ENCODE data around the gene TSPEAR.

TSPEAR gene

DNA sequence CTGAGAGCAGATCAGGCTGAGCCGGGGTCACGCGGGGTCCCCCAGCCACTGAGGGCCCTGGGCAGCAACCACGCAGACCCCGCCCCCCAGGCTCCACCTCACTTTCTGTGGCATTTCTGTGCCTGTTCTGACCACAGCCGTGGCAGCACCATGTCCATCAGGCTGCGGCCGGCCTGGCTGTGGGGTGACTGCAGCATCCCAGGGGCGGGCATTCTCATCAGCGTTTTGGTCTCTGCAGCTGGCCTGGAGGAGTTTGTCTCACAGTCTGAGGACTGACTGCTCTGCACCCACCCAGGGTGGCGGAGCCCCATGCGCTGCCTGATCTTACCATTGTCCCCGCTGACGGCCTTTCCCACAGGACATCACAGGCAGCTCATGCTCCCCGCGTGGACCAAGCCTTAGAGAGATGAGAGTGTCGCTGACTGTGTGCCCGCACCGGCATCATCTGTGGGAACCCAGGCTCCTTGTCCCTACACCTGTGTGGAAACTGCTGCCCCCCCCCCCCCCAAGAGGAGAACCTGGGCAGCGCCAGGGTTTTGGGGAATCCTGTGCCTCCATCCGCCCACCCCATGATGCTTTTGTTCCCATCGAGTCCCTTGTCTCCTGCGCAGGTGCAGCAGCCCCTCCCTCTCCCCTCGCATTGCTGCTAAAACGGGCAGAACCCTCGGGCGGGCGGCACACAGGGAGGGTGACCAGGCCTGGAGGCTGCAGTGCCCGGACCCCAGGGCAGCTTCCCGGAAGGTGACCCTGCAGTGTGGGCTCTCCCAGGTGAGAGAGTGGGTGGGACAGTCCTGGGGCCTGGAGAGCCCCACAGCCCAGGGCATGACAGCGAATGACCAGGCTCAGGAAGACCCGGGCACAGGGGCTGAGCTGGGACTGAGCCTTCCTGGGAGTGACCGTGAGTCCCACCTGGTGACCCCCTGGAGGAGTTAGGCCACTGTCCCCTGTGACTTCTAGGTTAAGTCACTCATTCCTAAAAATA lies 173.2 kb downstream of the TSPEAR start:
- DNase-seq, result no peak

DNA sequence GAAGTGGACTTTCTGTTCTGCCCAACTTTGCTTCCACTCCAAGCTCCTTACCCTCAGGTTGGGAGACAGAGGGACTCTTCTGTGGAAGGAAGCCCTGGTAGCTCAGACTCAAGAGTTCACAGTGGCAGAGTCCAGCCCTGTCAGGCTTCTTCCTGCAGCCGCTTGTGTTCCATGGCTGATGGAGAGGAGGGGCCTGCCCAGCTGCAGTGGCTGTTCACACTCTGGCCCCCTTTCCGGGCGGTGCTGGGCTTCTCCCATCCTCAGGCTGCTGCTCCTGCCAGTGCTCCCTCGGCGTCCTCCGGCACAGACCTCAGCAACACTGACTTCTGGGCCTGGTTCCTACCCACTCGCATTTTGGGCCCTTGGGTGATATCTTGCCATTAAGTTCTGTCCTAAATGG lies 175.4 kb downstream of the TSPEAR start:
- DNase-seq, result no peak

DNA sequence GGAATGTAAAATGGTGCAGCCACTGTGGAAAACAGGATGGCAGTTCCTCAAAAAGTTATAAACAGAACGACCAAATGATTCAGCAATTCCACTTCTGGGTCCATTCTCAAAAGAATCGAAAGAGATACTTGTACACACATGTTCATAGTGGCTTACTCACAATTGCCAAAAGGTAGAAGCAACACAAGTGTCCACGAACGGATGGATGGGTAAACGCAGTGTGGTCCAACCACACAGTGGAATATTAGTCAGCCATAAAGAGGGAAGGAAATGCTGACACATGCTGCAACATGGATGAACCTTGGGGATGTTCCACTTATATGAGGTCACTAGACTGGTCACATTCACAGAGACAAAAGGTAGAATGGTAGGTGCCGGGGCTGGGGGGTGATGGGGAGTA lies 176.7 kb downstream of the TSPEAR start:
- DNase-seq, result no peak

DNA sequence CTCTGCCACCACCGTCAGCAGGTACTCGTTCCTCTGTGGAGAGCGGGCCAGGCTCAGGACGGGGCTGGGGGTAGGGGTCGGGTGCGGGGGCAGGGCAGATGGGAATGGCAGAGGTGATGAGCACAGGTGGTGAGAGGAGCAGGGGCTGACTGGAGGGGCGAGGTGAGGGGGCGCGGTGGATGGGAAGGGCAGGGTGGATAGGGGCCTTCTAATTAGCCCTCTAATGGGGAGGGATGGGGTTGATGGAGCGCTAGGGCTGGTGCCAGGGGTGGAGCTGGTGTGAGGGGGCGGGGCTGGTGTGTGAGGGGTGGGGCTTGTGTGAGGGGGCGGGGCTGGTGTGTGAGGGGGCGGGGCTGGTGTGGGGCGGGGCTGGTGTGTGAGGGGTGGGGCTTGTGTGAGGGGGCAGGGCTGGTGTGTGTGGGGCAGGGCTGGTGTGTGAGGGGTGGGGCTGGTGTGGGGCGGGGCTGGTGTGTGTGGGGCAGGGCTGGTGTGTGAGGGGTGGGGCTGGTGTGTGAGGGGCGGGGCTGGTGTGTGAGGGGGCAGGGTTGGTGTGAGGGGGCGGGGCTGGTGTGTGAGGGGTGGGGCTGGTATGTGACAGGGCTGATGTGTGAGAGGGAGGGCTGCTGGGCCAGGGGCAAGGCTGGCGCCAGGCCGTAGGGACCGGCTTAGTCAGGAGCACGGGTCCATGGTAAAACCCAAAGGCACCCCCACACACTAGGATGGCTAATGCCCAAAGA lies 177.3 kb downstream of the TSPEAR start:
- DNase-seq, result no peak

DNA sequence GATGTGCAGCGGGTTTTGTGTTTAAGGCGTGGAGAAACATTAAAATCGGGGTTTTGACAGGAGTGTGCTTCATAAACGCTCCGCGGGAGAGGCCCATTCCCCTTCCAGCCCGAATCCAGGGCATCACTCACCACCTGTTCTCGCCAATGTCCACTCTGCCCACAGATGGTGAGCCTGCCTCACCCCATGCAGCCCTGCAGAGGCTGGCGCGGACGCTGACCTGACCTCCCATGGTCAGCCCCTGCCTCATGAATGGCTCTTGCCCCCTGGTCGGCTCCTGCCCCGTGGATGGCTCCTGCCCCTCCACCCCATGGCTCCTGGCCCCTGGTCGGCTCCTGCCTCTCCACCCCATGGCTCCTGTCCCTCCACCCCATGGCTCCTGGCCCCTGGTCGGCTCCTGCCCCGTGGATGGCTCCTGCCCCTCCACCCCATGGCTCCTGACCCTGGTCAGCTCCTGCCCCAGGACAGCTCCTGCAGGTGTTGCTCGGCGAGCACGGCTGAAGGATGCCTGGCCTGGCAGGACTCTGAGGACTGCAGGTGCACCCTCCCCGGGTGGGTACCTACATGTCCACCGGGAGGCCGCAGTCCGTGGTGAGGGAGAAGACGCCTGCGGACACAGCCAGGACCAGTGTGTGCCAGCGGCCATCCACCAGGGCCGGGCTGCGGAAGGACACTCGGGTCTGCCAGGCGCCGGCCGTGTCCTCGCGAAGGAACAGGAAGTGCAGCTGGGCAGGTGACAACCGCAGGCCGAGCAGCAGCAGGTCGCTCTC lies 178.1 kb downstream of the TSPEAR start:
- no peak for DNase-seq

DNA sequence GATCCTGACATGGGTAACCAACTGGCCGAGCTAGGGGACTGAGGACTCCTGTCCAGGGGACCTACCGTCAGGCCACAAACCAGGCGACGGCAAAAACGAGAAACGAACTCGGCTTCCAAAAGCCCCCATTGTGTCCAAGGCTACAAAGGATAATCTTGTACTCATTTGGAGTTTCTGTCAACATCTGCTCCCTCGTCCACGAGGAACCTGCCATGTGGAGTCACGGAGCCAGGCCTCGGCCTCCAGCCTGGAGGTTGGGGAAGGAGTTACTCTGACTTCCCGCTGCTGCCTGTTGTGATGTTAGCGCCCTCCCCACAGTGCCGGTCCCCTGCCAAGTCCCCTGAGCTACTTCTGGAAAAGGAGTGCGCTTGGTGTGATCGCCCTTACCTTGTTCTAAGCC lies 178.7 kb downstream of the TSPEAR start:
- no peak for DNase-seq

DNA sequence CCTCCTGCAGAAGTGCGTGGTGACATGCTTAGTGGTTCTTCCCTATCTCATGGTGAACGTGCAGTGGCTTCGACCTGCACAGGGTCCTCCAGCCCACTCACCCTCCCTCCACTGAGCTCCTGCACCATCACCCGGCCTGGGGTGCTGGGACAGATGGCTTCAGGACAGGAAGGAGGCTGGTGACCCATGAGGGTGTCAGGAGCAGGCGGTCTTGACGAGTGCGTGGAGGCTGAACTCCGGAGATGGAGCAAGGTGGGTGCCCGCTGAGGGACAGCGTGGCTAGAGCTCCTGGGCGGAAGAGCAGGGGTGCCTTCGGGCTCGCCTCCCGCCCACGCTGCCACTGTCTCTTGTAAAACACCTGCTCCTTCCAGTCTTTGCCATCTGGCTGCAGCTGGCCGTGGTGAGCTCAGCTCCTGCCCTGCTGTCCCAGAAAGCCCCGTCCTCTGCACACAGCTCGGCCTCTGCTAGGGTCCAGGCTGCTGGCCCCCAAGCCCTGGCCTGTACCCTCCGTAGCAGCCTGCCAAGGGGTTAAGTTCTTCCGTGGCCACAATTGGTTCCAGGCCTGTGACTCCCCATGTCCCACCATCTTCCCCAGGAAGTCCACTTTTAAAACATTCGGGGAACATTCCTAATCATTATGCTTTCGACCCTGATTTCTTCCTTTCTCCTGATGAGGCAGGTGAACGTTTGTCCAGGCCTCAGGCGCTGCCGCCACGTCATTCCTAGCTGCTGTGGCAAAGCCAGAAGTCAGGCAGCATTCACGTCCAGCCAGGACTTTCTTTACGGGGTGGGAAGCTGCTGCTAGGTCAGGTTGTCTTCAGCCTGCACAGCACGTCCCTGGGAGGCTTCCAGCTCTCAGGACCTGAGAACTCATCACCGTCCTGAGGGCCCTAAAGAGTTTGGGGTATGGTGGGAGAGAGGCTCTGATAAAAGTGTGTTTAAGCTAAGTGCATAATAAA lies 179.5 kb downstream of the TSPEAR start:
- DNase-seq, result peak; percentile 35

DNA sequence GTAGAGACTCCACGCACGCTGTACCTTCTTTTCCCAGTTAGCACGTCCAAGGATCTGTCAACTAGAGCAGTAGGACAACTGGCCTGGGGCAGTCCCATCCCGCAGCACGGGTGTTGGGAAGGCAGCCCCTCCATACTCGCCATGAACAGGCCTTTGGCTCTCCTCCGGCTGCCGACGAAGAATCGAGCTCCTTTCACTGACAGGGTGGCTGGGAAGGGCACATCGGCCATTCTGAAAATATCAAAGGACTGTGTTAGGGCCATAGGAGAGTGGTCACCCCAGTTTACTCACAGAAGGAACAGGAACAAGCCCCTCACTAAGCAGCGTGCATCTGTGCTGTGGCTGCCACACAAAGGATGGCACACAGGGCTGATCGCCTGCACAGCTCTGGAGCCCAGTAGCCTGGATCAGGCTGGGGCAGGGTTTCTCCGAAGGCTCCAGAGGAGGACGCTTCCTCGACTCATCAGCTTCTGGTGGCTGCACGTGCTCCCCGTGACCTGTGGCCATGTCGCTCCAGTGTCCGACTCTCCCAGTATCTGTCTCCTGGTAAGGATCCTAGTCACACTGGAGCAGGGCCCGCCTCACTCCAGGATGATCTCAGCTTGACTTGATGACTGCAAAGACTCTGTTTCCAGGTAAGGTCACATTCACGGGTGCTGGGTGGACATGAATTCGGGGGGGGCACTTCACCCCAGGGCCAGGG lies 180.3 kb downstream of the TSPEAR start:
- no peak for DNase-seq

DNA sequence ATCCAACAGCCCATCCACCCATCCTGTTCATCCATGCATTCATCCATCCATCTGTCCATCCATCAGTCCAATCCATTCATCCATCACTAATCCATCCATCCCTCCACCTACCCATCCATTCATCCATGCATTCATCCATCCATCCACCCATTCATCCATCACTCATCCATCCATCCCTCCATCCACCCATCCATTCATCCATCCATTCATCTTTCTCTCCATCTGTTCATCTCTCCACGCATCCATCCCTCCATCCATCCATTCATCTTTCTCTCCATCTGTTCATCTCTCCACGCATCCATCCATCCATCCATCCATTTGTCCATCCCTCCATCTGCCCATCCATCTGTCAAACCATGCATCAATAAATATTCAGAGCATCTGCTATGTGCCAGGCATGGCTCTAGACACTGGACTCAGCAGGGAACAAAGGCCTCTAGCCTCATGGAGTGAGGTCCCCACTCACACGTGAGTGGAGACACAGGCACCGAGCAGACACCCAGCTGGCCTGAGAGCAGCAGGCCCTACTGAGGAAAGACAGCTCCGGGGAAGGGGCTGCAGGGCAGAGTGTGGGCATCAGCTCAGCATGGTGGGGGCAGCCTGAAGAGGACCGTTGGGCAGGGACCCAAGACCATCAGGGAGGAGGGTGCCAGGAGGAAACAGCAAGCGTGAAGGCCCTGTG lies 181.0 kb downstream of the TSPEAR start:
- DNase-seq, result no peak

DNA sequence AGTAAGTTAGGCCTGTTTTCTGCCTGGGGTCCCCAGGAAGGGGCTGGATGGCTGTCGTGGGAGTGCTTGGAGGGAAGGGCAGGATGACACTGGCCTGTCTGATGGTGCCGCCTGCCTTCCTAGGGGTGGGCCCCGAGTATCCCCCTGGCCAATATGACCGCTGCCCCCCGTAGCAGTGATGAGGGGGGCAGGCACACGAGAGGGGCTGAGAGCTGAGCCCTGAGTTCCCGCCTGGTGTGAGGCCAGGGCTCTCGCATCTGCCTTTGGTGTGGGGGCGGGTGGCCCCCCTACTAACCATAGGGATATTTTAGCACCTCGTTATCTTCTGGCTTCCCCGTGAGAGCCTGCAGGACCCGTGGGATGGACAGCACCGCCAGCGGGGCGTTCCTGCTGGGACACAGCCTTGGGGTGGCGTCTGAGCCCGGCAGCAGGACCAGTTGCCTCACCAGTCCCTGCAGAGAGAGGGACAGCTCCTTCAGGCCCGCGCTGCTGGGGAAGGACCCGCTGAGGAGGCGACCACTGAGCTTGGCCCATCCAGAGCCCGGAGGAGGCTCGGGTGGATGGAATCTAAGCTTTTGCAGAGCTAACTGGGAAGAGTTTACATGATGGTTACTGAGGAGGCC lies 181.8 kb downstream of the TSPEAR start:
- DNase-seq, result no peak

DNA sequence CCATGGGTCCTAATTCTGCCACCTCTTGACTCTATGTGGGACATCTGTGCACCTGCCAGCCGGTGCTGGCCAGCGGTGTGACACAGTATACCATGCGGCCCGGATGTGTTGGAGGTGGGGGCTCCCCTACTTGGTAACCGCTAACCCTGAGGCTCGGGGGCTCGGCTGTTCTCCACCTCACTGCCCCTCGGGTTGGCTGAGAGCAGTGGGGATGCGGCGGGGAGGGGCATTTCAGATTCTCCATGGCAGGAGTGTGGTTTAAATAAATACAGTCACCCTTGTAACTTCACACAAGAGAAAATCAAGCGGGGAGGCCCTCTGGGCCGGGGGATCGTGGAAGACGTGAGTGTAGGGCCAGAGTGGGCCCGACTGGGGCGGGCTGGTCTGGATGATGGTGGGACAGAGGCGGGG lies 182.4 kb downstream of the TSPEAR start:
- no peak for DNase-seq

DNA sequence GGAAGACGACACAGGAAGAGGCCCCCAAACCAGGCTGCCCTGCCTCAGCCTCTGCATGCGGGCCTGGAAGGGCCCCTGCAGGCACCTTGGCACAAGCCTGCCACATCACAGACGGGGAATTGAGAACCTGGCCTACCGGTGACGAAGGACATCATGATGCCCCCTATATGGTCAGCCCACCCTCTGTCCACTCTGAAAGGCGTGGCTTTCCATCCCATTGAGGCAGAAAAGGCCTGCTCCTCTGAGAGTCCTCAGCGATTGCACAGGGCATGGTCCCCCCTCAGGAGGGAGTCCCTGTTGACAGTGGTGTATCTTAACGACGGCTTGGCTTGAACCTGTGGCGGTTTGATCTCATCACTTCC lies 182.8 kb downstream of the TSPEAR start:
- no peak for DNase-seq

DNA sequence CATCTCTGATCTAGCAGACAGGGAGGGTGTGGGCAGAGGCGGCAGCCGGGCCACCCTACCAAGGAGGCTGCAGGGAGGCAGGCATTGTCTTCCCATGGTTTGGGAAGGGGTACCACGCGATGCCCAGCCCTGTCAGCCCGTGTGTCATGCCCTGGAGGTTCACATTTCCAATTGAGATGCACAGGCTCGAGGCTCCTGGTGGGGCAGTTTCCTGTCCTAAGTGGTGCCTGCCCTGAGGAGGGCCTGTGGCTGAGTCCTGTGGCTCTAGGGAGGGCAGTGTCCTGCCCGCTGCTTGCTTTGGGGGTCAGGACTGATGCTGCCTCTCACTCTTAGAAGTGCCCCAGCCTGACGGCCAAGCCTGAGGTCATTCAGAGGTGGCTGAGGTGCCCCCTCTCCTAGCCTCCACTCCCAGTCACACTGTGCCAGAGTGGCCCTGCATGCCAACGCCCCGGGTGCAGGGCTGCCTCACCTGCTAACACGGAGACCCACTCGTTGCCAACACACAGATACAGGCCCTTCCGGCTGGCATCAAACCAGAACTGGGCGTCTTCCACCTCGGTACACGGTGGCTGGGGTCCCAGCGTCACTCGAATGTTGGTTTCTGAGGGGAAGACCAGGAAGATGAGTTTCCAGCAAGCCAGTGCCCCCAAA lies 183.3 kb downstream of the TSPEAR start:
- DNase-seq, result no peak

DNA sequence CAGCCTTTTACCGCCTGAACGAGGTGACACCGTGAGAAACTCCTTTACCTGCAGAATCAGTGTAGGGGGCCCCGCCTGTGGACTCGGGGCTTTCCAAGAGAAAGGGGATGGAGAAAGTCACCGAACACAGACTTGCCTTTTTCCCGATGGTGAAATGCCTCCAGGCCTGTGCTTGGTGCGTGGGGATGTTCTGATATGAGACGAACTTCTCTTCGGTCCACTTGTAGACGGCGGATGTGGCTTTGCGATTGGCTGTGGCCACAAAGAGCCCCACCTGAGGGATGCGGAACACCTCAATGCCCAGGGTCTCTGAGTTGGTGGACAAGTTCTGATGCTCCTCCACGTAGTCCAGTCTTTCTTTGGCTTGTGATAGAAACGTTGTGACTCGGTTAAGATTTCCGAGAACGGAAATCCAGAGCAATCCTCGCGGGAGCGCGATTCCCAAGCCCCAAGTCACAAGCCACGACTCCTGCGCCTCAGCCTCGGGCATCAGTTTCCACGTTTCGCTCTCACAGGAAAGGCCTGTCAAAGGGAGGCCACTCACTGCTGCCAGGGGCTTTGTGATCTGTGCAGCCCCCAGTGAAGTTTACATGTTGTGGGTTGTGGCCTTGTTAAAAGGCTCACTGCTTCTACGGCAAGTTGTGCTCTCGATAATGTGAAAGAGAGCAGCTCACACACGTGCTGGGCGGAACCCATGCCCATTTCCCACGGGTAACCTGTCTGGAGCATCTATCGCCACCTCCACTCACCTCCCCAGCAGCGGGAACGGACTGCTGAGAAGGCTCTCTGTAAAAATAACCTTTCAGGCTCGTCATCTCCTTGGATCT lies 184.0 kb downstream of the TSPEAR start:
- no peak for DNase-seq

DNA sequence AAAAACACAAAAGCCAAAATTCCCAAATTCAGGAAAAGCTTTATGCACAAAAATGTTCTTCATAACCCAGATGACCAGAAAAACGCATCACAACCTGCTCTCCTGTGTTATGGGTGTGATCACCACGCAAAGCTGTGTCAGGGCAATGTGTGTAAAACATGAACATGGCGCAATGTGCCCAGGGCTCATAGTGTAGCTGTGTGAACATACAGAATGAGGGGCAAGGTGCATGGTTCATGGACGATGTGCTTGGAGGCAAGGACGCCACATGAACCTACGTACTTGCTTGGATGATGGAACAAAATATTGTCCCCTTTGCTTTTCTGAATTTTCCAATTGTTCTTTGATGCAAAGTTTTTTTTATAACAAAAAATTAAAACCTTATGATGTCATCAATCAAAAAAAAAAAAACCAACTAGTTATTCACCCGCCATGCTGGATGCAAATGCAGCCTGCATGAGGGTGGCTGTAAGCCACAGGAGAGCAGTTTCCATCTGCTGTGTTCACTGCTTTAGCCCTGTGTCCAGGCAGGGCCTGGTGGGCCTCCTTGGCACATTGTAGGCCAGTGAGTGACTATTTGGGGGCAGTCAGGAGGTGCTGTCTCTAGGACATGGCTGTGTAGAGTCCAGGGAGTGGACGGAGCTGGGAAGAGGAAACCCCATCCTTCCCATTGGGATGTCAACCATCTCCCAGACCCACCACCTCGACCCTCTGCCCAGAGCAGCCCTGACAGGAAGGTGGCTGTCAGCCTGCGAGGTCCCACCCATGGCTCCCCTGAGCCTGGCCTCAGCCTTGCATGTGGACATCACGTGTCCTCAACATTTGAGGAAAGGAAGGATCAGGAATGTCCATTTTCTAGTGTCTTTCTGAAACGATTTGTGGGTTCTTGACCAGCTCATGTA lies 185.0 kb downstream of the TSPEAR start:
- DNase-seq, result no peak

DNA sequence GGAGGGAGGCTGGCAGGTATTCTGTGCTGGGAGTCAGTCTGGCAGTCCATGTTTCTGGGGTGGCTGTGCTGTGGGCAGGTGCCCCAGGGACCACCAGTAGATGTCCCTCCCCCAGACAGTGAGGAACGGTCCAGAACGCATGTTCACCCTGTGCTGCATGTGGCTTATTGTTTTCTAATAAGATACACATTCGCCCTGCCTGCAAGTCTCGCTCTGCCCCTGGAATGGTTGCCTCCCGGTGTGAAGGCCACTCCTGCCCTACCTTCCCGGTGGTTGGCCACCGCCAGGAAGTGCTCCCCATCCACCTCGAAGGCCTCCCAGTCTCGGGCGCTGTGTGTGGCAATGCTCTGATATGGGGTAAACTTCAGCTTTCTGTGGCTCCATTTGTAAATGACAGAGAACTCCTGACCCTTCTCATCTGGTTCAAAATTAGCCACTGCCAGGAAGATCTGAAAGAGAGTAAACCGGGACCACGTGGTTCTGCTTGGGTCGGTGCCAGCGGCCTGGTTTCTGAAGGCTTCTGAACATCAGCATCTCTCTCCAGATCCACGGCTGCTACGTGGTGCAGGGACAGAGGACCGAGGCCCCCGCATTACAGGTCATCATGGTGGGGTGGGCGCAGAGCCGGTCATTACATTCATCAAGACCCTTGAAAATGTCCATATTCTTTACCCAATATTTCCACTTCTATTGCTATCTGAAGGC lies 185.8 kb downstream of the TSPEAR start:
- DNase-seq, result no peak
